Smooth muscle cell of the pulmonary artery (primary cell): Measurements from ENCODE around the gene PLA2G2F. TPM values are rescaled to one million over a fixed set of nuclear protein-coding genes. Genes with fewer than 3 reads are reported as not detected.

ENCODE experiments used
- total RNA-seq: library from RNA; depleted of rRNA; stranded (reverse); fragments of >200 nt; gene quantifications from 2 replicates; pipeline ENCODE4 v1.2.3, GENCODE V29; 2014

Gene PLA2G2F
- not detected in 2 replicates for total RNA-seq

GRCh38 chr1:20138961-20139550 is at the start of gene PLA2G2F:
PLA2G2F (plus strand) TSS chr1:20139323; CDS start chr1:20139428, 105 bp downstream.

GRCh38 chr1:20119347-20119746 is 19.8 kb upstream of the PLA2G2F start, which contains the start of gene PLA2G2D:
PLA2G2D (minus strand) TSS chr1:20119536; CDS start chr1:20119498, 38 bp downstream.

GRCh38 chr1:20185834-20186782 is 47.0 kb downstream of the PLA2G2F start, which contains the start of the genes PLA2G2C and UBXN10:
PLA2G2C (minus strand) TSS chr1:20186518; CDS start chr1:20177363, 9,155 bp downstream.
UBXN10 (plus strand) TSS chr1:20186096; CDS start chr1:20190562, 4,466 bp downstream.

Other genes with a start within 250 kb of the PLA2G2F start
- gene PLA2G2E, start 215.7 kb upstream of the PLA2G2F start, total RNA-seq = not detected in 2 replicates
- gene PLA2G2A, start 159.7 kb upstream of the PLA2G2F start, total RNA-seq = not detected in 2 replicates
- gene PLA2G5, start 69.1 kb upstream of the PLA2G2F start, total RNA-seq = 0.36 and 0.52 TPM in 2 replicates
- gene PLA2G2D, start 19.8 kb upstream of the PLA2G2F start, total RNA-seq = not detected in 2 replicates
- gene UBXN10, start 46.8 kb downstream of the PLA2G2F start, total RNA-seq = not detected in 2 replicates
- gene PLA2G2C, start 47.2 kb downstream of the PLA2G2F start, total RNA-seq = not detected in 2 replicates
- not detected in 2 replicates for gene VWA5B1, start 151.6 kb downstream of the PLA2G2F start, total RNA-seq